Non-pigmented ciliary epithelial cell (primary cell): ENCODE measurements around the gene INTS1.
"Not testable (repeated sequence)": the region's sequence is repeated elsewhere in the genome, so short reads cannot be mapped to it uniquely, and the experiment has no call there.

Source experiments
- DNase-seq: peaks from one replicate; pipeline ENCODE4 v3.0.0-alpha.2; 2010; ENCODE audit warnings: low read depth

INTS1 gene

DNA sequence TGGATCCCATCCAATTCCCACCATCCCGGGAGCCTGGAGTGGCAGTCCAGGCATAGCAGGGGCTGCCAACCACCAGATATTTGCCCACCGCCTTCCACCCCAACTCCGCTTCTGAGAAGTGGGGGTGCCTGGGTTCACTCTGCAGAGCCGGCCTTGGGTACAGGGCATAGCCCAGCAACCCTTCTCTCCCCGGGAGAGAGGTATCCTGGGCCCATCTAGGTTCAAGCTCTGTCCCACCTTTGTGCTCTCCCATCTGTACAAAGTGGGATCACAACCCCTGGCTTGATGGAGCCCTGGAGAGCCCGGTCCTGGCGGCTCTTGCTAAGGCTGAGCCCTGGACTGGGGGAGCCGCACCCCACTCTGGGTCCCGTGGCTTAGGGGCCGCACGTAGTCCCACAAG, 57.1 kb downstream of the INTS1 start:
- DNase-seq, result no peak

DNA sequence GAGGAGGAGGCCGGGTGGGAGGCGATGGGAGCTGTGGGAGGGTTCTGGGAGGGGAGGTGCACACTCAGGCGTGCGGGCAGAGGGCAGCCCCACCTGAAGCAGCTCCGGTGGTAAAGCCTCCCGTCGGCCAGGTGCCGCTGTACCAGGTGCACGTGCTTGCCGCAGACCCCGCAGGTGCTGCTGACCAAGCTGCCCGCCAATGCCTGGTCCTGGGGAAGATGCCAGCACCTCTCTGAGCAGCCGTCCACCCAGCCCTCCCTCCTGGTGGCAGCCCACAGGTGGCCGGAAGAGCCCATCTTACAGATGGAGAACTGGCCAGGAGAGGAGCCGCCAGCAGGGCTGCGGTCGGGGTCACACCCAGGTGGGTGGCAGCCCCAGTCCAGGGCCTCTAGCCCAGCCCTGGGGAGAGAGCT, 57.6 kb downstream of the INTS1 start:
- DNase-seq, result no peak

DNA sequence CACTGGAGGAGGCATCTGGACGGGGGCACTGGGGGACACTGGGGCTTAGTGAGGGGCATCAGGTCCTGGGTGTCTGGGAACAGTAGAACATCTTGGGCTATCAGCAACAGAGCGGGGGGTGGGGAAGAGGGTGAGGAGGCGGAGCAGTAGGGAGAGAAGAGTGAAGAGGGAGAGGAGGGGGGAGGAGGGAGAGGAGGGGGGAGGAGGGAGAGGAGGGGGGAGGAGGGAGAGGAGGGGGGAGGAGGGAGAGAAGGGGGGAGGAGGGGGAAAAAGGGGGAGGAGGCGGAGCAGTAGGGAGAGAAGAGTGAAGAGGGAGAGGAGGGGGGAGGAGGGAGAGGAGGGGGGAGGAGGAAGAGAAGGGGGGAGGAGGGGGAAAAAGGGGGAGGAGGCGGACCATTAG, 58.2 kb downstream of the INTS1 start:
- not testable (repeated sequence) for DNase-seq

DNA sequence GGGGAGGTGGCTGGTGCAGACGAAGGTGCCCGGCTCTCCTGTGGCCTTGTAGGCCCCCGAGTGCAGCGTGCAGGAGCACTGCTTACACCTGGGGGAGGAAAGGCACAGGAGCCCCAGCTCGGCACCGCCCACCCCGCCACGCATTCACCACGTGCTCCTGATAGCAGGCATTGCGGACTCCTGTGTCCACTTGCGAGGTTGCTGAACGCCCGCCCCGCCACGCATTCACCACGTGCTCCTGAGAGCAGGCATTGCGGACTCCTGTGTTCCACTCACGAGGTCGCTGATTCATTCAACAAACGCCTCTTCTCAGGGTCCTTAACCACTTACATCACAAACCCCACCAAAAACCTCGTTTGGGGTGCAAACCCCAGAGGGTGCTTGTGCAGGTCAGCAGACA, 58.8 kb downstream of the INTS1 start:
- DNase-seq, result no peak

DNA sequence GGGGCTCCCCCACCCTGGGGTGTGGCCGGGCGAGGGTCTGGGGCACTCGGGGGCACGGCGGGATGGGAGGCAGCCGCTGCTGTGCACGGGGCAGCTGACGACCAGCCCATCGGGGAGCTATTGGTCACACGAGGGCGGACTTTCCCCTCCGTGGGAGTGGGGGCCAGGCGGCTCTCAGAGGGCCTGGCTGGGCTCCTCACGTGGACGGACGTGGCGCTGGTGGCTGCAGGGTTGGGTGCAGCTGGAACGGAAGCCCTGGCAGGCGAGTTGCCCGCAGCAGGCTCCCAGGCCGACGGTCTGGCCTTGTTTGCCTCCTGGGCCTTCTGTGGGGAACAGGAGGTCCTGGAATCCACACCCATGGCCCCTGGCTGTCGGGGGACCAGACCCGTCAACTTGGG, 59.3 kb downstream of the INTS1 start:
- no peak for DNase-seq

DNA sequence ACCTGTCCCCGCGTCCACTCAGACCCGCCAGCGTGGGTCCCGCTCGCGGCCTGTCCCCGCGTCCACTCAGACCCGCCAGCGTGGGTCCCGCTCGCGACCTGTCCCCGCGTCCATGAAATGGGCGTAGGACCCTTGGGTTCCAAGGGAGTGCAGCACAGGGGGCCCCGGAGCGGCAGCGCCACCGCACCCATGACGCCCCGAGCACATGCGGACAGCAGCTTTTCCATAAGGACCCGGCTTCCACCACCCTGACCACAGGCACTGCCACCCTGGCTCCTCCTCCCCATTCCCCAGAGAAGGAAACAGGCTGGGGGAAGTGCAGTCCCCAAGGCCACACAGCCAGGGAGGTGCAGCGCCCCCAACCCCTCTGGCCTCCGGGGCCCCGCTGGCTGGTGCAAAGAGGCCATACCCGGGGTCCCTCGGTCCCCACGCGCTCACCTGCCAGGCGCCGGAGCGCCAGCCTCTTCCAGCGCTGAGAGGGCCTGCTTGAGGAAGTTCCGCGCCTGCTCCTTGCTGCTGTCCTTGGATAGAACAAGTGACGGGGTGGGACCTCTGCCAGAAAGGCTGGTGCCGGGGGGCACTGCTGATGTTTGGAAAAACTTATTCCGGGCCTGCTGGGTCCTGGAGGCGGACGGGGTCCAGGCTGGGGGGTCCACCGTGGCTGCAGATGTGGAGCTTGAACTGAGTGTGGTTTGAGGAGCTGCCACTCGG, 59.8 kb downstream of the INTS1 start:
- DNase-seq, result no peak

DNA sequence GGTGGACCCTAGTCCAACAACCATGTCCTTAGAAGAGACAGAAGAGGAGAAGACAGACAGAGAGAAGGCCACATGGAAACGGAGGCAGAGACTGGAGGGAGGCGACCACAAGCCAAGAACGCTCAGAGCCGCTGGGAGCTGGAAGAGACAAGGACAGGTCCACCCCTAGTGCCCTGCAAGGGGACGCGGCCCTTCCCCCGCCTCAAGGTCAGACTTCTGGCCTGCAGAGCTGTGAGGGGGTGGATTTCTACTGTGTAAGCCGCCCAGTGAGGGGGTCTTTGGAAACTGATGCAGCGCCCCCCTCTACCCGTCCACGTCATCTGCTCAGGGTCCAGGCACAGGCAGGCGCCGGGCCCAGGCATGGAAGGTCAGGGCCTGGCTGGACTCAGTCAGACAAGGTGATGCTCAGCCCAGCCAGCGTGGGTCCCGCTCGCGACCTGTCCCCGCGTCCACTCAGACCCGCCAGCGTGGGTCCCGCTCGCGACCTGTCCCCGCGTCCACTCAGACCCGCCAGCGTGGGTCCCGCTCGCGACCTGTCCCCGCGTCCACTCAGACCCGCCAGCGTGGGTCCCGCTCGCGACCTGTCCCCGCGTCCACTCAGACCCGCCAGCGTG, 60.5 kb downstream of the INTS1 start:
- not testable (repeated sequence) for DNase-seq

DNA sequence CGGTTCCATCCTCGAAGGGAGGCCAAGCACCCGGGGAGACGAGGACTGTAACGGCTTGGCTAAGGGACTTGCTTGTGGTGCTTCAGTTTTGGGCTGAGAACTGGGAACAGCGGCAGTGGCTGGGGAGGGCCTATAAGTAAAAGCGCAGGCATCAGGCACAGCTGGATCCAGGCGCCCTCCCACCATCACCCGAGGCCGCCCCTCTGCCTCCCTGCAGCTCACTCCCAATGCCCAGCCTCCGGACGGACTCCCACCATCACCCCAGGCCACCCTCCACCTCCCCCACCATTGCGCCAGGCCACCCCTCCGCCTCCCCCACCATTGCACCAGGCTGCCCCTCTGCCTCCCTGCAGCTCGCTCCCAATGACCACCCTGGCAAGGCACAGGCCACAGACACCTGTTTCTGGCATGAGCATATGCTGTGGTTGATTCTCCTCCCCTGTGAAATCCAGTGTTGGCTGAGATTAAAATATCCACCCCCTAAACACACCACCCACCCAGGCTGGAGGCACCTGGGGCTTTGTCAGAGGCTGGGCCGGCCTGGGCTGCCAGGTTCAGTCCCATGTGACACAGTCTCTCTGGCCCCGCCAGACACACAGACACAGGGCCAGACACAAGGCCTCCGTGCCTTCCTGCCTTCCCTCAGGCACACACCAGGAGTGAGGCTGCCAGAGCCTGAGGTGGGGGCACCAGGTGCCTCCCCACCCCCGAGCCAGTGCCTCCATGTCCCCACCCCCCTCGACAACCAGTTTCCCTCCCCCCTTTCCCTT, 61.6 kb downstream of the INTS1 start:
- no peak for DNase-seq

DNA sequence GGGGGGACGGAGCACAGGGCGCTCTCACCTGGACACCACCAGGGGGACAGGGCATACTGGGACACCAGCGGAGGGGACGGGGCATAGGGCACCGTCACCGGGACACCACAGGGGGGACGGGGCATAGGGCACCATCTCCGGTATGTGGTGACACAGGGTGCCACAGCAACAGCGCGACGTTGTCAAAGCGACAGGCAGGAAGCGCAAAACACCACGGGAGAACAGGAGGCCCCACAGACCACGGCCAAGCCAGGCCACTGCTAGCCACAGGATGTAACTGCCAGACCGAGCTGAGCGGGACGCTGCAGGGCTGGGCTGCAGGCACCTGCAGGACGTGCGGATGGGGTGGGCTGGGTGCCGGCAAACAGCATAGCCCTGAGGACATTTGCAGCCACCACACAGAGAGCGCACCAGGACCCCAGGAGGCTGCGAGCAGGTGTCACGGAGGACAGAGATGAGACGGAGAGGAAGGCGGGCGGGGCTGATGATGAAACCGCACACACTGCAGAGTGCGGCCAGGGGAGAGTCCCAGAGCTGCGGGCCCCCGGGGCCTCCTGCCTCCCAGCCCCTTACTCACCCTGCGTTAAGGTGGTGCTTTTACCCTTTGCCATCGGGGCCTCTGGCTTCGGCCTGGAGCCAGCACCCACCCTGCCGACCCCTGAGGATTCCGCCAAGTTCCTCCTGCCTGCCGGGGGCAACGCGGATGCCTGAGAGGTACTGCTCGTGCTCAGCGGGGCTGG, 62.4 kb downstream of the INTS1 start:
- DNase-seq, result no peak

DNA sequence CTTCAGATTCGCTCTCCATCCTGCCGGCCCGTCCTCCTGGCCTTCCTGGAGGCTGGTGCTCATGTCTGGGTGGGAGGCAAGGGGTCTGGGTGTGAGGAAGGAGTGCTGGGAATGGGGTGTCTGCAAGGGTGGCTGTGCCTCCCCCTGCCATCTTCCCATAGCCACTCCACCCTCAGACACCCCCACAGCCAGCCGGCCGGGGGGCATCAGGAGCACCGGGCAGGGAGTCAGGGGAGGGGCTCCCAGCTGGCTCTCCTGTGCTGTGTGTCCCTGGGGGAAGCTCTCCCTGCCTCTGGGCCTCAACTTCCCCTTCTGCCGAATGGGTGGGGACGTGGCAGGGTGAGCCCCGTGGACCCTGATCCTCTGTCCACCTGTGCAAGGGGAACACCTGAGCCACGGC, 63.6 kb downstream of the INTS1 start:
- DNase-seq, result no peak

DNA sequence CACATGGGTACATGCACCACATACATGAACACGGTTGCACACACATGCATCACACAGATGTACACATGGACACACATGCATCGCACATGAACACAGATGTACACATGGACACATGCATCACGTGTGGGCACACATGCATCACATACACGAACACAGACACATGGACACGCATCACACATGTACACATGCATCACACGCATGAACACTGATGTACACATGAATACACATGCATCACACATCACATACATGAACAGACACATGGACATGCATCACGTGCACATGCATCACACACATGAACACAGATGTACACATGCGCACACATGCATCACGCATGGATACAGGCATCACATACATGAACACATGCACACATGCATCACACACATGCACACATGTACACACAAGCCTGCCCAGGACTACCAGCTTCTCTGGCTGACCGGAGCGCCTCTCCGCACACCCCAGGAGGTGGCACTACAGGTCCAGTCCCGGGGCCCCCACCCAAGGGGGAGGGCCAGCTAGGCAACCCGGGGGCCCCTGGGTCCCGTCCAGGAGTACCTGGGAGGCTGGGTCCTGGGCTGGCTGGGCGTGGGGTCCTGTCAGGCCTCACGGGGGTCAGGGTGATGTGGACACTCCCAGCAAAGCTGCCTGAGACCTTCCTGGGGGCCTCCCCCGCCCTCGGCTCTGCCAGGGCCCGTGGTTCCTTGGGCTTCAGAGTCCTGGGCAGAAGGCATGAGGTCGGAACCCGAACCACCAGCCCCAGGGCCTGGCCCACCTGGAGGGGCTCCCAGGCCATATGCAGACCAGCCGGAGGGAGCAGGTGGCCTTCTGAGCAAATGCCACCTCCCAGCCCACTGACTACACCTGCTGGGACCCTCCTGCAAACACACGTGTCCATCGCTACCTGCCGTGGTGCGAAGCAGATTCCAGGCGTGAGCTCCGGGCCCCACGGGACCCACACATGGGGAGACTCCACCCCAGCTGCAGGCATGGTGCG, 64.5 kb downstream of the INTS1 start:
- no peak for DNase-seq

DNA sequence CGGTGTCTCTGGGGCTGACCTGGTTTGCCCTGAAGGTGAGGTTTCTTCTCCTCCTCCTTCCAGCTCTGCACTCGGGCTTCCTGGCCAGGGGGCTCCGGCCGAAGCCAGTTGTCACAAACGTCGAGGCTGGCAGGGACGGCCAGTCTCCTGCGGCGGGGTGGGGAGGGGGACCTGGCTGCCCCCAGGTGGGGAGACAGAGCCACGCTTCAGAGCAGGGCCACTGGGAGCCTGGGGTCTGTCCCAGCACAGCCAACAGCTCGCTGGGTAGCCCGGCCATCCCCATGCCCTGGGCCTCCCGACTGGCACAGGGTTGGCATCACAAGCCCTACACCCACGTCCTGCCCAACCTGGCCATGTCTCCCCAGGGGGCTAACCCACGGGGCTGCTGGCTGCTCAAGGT, 65.4 kb downstream of the INTS1 start:
- no peak for DNase-seq

DNA sequence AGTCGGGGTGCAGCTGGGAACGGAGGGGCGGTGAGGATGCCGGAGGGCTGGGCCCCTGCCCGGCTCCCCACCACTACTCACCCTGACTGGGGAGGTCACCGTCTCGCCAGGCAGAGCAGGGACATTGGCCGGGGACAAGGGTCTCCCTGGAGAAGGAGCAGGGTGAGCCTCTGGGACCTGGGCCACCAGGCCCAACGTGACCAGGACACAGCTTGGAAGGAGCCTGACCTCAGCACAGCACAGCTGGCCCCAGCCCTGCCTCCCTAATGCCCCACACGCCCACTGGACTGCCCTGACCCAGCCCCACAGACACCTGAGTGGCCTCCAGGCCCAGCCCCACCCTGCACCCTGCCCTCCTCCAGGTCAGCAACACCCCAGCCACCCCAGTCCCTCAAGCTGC, 66.0 kb downstream of the INTS1 start:
- no peak for DNase-seq

DNA sequence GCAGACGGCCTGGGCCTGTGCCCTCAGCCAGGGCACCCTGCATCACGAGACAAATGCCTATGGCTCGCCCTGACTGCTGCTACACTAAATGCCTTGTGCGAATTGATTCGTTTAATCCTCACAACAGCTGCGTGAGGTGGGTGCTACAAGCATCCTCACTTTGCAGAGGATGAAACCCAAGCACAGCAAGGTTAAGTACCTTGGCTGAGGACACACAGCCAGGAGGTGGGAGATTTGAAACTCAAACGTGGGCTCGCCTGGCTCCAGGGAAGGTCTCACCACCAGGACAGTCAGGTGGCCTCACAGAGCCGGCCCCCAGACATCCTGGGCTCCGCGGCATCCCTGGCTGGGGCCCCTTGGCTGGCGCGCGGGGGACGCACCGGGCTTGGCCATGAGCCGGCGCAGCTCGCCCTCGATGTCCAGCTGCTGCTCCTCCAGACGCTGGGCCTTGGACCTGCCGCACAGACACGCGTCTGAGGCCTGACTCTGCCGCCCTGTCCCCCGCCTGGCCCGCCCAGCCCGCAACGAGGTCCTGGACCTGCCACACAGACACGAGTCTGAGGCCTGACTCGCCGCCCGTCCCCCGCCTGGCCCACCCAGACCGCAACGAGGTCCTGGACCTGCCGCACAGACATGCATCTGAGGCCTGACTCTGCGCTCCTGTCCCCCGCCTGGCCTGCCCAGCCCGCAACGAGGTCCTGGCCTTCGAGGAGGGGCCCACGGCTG, 66.9 kb downstream of the INTS1 start:
- no peak for DNase-seq

DNA sequence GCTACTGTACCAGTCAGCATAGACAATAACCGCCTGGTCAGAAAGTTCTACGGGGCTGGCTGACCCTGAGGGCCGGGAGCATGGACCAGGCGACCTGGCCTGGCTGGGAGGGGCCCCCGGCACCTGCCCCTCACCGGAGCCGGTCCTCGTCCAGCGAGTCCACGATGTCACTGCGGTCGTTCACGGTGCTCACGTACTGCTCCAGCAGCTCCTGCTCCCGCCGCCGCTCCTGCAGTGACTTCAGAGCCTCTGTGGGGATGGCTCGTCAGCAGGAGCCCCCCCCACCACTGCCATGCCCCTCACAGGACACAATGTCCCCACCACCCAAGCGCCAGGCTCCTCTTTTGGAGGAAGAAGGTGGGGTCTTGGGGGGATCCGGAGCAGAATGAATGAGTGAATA, 67.6 kb downstream of the INTS1 start:
- no peak for DNase-seq

DNA sequence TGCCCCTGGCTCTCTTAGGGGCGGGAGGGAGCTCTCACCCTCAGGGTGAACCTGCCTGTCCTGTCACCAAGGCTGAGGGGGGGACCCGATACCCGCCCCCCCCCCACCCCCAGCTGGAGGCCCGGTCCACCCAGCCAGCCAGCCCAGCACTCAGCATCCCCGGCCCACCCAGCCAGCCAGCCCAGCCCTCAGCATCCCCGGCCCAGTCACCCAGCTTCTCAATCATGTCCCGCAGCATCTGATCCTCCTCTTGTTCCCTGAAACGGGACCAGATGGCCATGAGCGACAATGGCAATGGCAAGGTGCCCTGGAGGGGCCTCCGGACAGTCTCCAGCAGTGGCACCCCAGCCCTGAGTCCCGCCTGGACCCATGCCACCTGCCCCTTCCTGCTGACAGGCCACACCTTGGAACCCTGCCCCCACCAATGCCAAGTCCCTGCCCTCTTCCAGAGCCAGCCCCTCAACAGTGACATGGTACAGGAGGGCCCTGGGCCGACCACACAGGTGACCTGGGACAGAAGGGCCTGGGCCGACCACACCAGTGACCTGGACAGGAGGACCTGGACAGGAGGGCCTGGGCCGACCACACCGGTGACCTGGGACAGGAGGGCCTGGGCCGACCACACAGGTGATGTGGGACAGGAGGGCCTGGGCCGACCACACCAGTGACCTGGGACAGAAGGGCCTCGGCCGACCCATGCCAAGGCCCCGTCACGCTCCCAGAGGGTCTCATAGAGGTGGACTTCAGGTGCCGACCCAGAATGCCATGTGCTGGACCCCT, 69.1 kb downstream of the INTS1 start:
- DNase-seq, result no peak

DNA sequence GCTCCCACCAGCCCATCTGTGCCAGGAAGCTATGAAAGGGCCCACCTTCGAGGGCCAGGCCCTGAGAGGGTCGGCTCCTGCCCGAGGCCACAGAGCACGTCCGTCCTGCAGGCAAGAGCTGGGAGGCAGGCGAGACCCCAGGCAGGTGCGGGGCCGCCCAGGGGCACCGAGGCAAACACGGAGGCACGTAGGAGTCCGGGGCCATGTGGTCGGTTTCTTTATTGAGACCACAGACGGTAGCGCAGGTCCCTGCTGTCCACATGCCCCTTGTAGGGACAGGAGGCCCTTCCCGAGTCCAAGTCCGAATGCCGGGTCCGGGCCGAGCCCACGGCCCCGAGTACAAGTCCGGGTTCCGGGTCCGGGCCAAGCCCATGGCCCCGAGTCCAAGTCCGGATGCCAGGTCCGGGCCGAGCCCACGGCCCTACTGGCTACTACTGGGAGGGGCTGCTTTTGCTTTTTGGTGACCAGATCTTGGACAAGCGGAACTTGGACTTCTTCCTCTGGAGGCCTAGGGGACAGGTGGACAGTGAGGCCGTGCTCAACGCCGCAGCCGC, 69.9 kb downstream of the INTS1 start:
- DNase-seq, result no peak

DNA sequence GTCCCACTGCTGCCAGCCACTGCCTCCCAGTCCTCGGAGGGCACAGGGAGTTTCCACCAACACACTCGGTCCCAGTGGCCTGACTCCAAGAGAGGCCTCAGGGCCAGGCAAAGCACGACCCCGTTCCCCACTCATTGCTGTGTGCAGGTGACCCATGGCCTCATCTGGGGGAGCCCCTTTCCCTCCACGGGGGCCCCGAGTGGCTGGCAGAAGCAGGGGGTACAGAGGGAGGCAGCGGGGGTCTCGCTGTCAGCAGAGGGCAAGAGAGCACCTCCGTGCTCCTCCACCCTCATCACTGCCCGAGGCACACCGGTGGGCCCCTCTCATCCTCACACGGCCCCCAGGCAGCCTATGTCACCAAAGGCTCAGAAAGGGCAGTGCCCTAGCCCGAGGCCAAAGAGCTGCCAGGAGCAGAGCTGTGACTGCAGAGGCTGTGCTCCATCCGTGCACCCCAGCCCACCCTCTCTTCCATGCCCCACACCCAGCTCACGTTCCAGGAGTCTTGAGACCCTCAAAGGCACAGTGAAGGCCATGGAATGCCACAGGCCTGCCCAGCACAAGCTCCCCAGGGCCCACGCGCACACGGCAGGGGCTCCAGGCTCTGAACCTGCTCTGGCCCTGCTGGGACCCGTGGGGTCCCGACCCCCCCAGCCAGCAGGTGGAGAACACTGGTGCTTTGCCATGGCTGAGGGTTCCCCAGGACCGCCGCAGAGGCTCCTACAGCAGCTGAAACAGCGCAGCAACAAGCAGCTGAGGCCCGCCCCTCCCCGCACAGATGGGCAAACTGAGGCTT, 70.9 kb downstream of the INTS1 start:
- DNase-seq, result no peak
